ENCODE results near the gene IFIT3. TPM values are rescaled to one million over a fixed set of nuclear protein-coding genes. Genes with fewer than 3 reads are reported as not detected.
A peak's percentile ranks its signal among the peaks of the same experiment; 100 is the strongest.

The IFIT3 gene
- total RNA-seq, 2 donors from 2014 or later: 4.3 to 5.1 TPM

- intact Hi-C loops (cut with DNase I): no loop called here
- DNase-seq: peak; percentile 45
- H3K27me3 ChIP-seq: no peaks in the 10 kb centered on the region
- peak overlapping the region; percentile 64 for H3K27ac ChIP-seq
- H3K9me3 ChIP-seq: no peaks in the 10 kb centered on the region
- no peak for TF ChIP-seq CTCF (IDR thresholded peaks at IDR 0.05)
- no peaks in the 10 kb centered on the region for H3K36me3 ChIP-seq
- H3K4me3 ChIP-seq: peak overlapping the region; percentile 22
- peak overlapping the region in 1 of 2 donors; percentile 67 for H3K9ac ChIP-seq (ENCODE audit: low read depth in 2 of 2, low read length in 2 of 2)
- H3K4me1 ChIP-seq: peaks cover 6% of the 10 kb centered on the region
Observed at GRCh38 chr10:89332123-89332633, 4.4 kb downstream of the IFIT3 start.

GRCh38 chr10:89335226-89335625 is 7.4 kb downstream of the IFIT3 start:
- H3K27ac ChIP-seq: no peak overlapping the region
- H3K9me3 ChIP-seq: no peaks in the 10 kb centered on the region
- peaks cover 6% of the 10 kb centered on the region for H3K4me1 ChIP-seq
- no peaks in the 10 kb centered on the region for H3K36me3 ChIP-seq
- H3K4me3 ChIP-seq: no peak overlapping the region
- DNase-seq: no peak
- no peak for TF ChIP-seq CTCF (IDR thresholded peaks at IDR 0.05)
- intact Hi-C loops (cut with DNase I): no loop called here
- no peak overlapping the region for H3K9ac ChIP-seq (ENCODE audit: low read depth in 2 of 2, low read length in 2 of 2)
- no peaks in the 10 kb centered on the region for H3K27me3 ChIP-seq

- no peak overlapping the region for H3K9ac ChIP-seq (ENCODE audit: low read depth in 2 of 2, low read length in 2 of 2)
- H3K4me1 ChIP-seq: peaks cover 6% of the 10 kb centered on the region
- DNase-seq: no peak
- no peaks in the 10 kb centered on the region for H3K36me3 ChIP-seq
- no peaks in the 10 kb centered on the region for H3K9me3 ChIP-seq
- intact Hi-C loops (cut with DNase I): no loop called here
- TF ChIP-seq CTCF (IDR thresholded peaks at IDR 0.05): no peak
- H3K27me3 ChIP-seq: no peaks in the 10 kb centered on the region
- H3K27ac ChIP-seq: no peak overlapping the region
- H3K4me3 ChIP-seq: no peak overlapping the region
Observed at GRCh38 chr10:89336241-89336640, 8.4 kb downstream of the IFIT3 start.

- no peak for TF ChIP-seq CTCF (IDR thresholded peaks at IDR 0.05)
- H3K4me1 ChIP-seq: peaks cover 6% of the 10 kb centered on the region
- H3K9ac ChIP-seq (ENCODE audit: low read depth in 2 of 2, low read length in 2 of 2): peak overlapping the region in 1 of 2 donors; percentile 3
- no peak for DNase-seq
- H3K36me3 ChIP-seq: no peaks in the 10 kb centered on the region
- intact Hi-C loops (cut with DNase I): no loop called here
- no peaks in the 10 kb centered on the region for H3K27me3 ChIP-seq
- H3K9me3 ChIP-seq: no peaks in the 10 kb centered on the region
- H3K4me3 ChIP-seq: no peak overlapping the region
- no peak overlapping the region for H3K27ac ChIP-seq
Observed at GRCh38 chr10:89337484-89337883, 9.7 kb downstream of the IFIT3 start.

GRCh38 chr10:89338713-89339112 is 10.9 kb downstream of the IFIT3 start:
- Histone ChIP-seq H3K36me3 (no peaks in the 10 kb centered on the region), H3K9me3 (no peaks in the 10 kb centered on the region), H3K27ac (no peak overlapping the region), H3K4me3 (no peak overlapping the region), H3K4me1 (no peaks in the 10 kb centered on the region), H3K27me3 (no peaks in the 10 kb centered on the region), H3K9ac (ENCODE audit: low read depth in 2 of 2, low read length in 2 of 2) (no peak overlapping the region)
- intact Hi-C loops (cut with DNase I): no loop called here
- TF ChIP-seq CTCF (IDR thresholded peaks at IDR 0.05): no peak
- no peak for DNase-seq
